T-cell (primary cell): ENCODE results near the gene SOD1. TPM values are rescaled to one million over a fixed set of nuclear protein-coding genes. Genes with fewer than 3 reads are reported as not detected.

Experiments
- ATAC-seq, 4 experiments: fragments of 200-7000 bp in 3 of 4; fragments of 150-1000 bp in 1 of 4; cut with Tn5 transposase; replicated peaks in 1 of 4; 1 replicate in 3 of 4; 2 replicates in 1 of 4; pipeline ENCODE4 v1.10.0; 2021; ENCODE audit warnings: moderate library complexity in 3 of 4, mild to moderate bottlenecking in 2 of 4, moderate number of reproducible peaks in 1 of 4
- CTCF ChIA-PET, 2 donors: fragments of 300-600 bp; sonication (Branson Sonifier 250); formaldehyde crosslinking; loops; one replicate each; lab custom pipeline; 2022; ENCODE audit warnings: antibody characterized with exemption in 2 of 2; lab: Charles Lee
- POLR2A ChIA-PET, 2 donors: fragments of 300-600 bp; sonication (Branson Sonifier 250); formaldehyde crosslinking; loops; one replicate each; lab custom pipeline; 2022; ENCODE audit warnings: antibody characterized with exemption in 2 of 2; lab: Charles Lee
- DNase-seq, 35 experiments: peaks; one replicate each; pipeline versions ENCODE4 v3.0.0 to v3.0.0-alpha.2; 2013 to 2023
- H3K27ac ChIP-seq: one replicate; pipeline ENCODE4 v1.5.1; 2013; ENCODE audit warnings: low read length
- H3K27me3 ChIP-seq, 2 experiments: replicated peaks in 1 of 2; 1 replicate in 1 of 2; 2 replicates in 1 of 2; pipeline versions ENCODE4 v1.6.1 to v1.7.0; 2013; ENCODE audit warnings: low read length in 1 of 2, mixed read lengths in 1 of 2; ENCODE audit not compliant: control insufficient read depth in 2 of 2, insufficient read depth in 2 of 2; ENCODE audit errors: extremely low read depth in 1 of 2
- H3K36me3 ChIP-seq, 2 donors: 1 replicate in 1 of 2; 2 replicates in 1 of 2; pipeline versions ENCODE4 v1.6.1 to v1.7.0; 2013; ENCODE audit warnings: low read length in 1 of 2; ENCODE audit not compliant: control insufficient read depth in 2 of 2, insufficient read depth in 1 of 2; ENCODE audit errors: extremely low read depth in 1 of 2
- H3K4me1 ChIP-seq, 2 experiments: 1 replicate in 1 of 2; 2 replicates in 1 of 2; pipeline versions ENCODE4 v1.6.1 to v1.7.0; 2013; ENCODE audit warnings: low read length in 2 of 2, mixed read lengths in 1 of 2; ENCODE audit not compliant: insufficient read depth in 2 of 2, control insufficient read depth in 1 of 2; ENCODE audit errors: extremely low read depth in 1 of 2
- H3K4me3 ChIP-seq, 2 donors: 1 replicate in 1 of 2; 2 replicates in 1 of 2; pipeline versions ENCODE4 v1.5.1 to v1.7.0; 2013; ENCODE audit warnings: mild to moderate bottlenecking in 2 of 2, low read length in 1 of 2, moderate library complexity in 1 of 2; ENCODE audit not compliant: control insufficient read depth in 1 of 2; ENCODE audit errors: extremely low read depth in 1 of 2
- H3K9me3 ChIP-seq: 2 replicates; pipeline ENCODE4 v1.7.0; 2013
- H3K27ac Mint-ChIP-seq, 2 donors: one replicate each; pipeline ENCODE4 v1.8.0; 2020 to 2021; ENCODE audit warnings: mild to moderate bottlenecking in 2 of 2, mixed read lengths in 2 of 2
- H3K27me3 Mint-ChIP-seq, 2 donors: one replicate each; pipeline ENCODE4 v1.8.0; 2021 to 2022; ENCODE audit warnings: mixed read lengths in 2 of 2
- H3K36me3 Mint-ChIP-seq: one replicate; pipeline ENCODE4 v1.8.0; 2021; ENCODE audit warnings: mixed read lengths
- H3K4me1 Mint-ChIP-seq, 3 donors: one replicate each; pipeline ENCODE4 v1.8.0; 2020 to 2022; ENCODE audit warnings: mixed read lengths in 3 of 3, mild to moderate bottlenecking in 1 of 3
- H3K4me3 Mint-ChIP-seq, 3 donors: one replicate each; pipeline ENCODE4 v1.8.0; 2020 to 2022; ENCODE audit warnings: mild to moderate bottlenecking in 3 of 3, mixed read lengths in 3 of 3, moderate library complexity in 3 of 3
- H3K9me3 Mint-ChIP-seq, 3 donors: one replicate each; pipeline ENCODE4 v1.8.0; 2020 to 2022; ENCODE audit warnings: mixed read lengths in 3 of 3
- WGBS: methylation state at CpG from one replicate; pipeline ENCODE4 v1.1.5; 2013; ENCODE audit warnings: missing lambda C conversion rate; ENCODE audit not compliant: insufficient coverage; 5-methylcytosine and 5-hydroxymethylcytosine counted together
- total RNA-seq, 35 experiments: library from RNA in 6 of 35; stranded (reverse) in 6 of 35; fragments of 120-200 nt in 1 of 35; gene quantifications; one replicate each; pipeline versions ENCODE4 v1.2.1 to v1.2.4 and lab custom pipeline; 2013 to 2026

Gene SOD1
- total RNA-seq, 5 donors from 2014 or later (not counting 1 experiment from before 2014, with no cell fraction given): 143 to 167 (median 152) TPM

DNA sequence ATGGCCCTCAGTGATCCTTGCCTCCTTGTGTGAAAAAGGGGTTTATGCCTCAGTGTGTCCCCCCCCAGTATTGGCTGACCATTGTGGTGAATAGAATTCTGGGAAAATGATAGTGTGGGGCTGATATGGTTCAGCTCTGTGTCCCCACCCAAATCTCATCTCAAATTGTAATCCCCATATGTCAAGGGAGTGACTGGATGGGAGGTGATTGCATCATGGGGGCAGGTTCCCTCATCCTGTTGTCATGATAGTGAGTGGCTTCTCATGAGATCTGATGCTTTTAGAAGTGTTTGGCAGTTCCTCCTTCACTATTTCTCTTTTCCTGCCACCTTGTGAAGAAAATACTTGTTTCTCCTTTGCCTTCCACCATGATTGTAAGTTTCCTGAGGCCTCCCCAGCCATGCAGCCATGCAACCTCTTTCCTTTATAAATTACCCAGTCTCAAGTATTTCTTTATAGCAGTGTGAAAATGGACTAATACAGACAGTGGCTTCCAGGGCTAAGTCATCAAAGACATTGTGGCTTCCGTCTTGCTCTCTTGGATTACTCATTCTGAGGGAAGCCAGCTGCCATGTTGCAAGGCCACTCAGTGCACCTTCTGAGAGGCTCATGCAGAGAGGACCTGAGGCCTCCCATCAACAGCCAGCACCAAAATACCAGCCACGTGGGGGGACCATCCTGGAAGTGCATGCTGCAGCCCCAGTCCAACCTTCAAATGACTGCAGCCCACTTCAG, 40.6 kb upstream of the SOD1 start:
- ChIA-PET CTCF (interaction anchor here in 1 of 2 donors (0.7 kb wide), 1 partner anchor 361 kb away, joined by 8 read pairs; no protein-coding TSS in a partner anchor), POLR2A (no interaction called here)
- H3K9me3 ChIP-seq: no peaks in the 10 kb centered on the region
- H3K36me3 ChIP-seq: no peaks in the 10 kb centered on the region
- no peak overlapping the region for H3K4me3 Mint-ChIP-seq
- no peak overlapping the region for H3K27ac Mint-ChIP-seq
- peaks cover 0 to 4% (median 0%) of the 10 kb centered on the region in 3 donors for H3K9me3 Mint-ChIP-seq
- no peak overlapping the region for H3K4me3 ChIP-seq
- H3K4me1 Mint-ChIP-seq: peaks cover 7 to 9% (median 9%) of the 10 kb centered on the region in 3 donors
- H3K36me3 Mint-ChIP-seq: no peaks in the 10 kb centered on the region
- no peak overlapping the region for H3K27ac ChIP-seq
- H3K27me3 ChIP-seq: no peaks in the 10 kb centered on the region
- no peak for DNase-seq
- H3K4me1 ChIP-seq: peaks cover 3 to 7% of the 10 kb centered on the region in 2 experiments
- 63% methylated on average over 1 of the region's 2 CpGs for WGBS
- ATAC-seq: no peak
- peaks cover 0 to 3% of the 10 kb centered on the region in 2 donors for H3K27me3 Mint-ChIP-seq

DNA sequence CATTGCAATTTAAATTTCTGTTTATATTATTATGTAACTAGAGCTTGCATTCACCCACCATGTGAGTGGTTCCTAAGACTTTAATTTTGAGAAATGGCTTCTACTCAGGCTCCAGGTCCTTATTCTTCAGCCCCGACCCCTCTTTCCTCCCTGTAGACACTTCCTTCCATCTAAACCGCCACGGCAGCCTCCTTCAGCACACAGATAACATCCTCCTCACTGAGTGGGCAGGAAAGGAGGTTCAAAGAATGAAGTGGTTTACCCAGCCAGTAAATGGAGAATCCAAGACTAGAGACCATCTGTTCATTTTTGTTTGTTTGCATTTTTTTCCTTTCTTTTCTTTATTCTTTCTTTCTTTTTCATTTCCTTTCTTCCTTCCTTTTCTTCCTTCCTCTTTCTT, 37.1 kb upstream of the SOD1 start:
- WGBS: no CpG with 5 or more reads among the region's 3 CpGs
- ChIA-PET CTCF (interaction anchor here in 1 of 2 donors (0.6 kb wide), 1 partner anchor 31 kb away, joined by 3 read pairs; no protein-coding TSS in a partner anchor), POLR2A (no interaction called here)
- Histone ChIP-seq H3K4me3 (no peak overlapping the region), H3K9me3 (no peaks in the 10 kb centered on the region), H3K36me3 (no peaks in the 10 kb centered on the region), H3K27me3 (peaks cover 0 to 4% of the 10 kb centered on the region in 2 experiments), H3K4me1 (peaks cover 3 to 7% of the 10 kb centered on the region in 2 experiments), H3K27ac (no peak overlapping the region)
- DNase-seq (no peak), ATAC-seq (peak in 2 of 4 experiments; percentile 49 to 56)
- Mint-ChIP-seq H3K9me3 (peaks cover 0 to 4% (median 0%) of the 10 kb centered on the region in 3 donors), H3K36me3 (no peaks in the 10 kb centered on the region), H3K27me3 (peaks cover 0 to 3% of the 10 kb centered on the region in 2 donors), H3K27ac (no peak overlapping the region), H3K4me1 (peaks cover 7 to 9% (median 9%) of the 10 kb centered on the region in 3 donors), H3K4me3 (no peak overlapping the region)

DNA sequence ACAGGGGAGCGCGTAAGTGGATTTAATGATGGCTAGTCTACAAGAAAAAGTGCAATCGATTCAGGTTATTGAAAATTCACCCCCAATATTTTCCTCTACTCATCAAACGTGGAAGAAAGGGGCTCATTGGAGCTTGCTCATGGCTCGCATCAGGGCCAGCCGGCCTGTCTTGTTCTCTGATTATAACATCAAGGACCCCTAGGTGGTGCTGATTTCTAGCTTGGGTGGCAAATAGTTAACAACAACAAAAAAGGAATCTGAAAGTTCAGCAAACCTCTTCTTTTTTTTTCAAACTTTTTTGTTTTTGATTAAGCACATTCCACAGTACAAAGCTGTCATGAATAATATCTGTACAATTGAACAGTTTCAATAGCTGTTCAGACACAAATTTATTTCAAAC, 35.8 kb upstream of the SOD1 start:
- peaks cover 0 to 3% of the 10 kb centered on the region in 2 donors for H3K27me3 Mint-ChIP-seq
- H3K9me3 Mint-ChIP-seq: peaks cover 0 to 4% (median 0%) of the 10 kb centered on the region in 3 donors
- no peaks in the 10 kb centered on the region for H3K36me3 Mint-ChIP-seq
- no CpG with 5 or more reads among the region's 6 CpGs for WGBS
- no peak for ATAC-seq
- H3K4me3 Mint-ChIP-seq: no peak overlapping the region
- Histone ChIP-seq H3K27me3 (peaks cover 0 to 4% of the 10 kb centered on the region in 2 experiments), H3K27ac (no peak overlapping the region), H3K36me3 (no peaks in the 10 kb centered on the region), H3K9me3 (no peaks in the 10 kb centered on the region), H3K4me3 (no peak overlapping the region), H3K4me1 (peaks cover 3 to 7% of the 10 kb centered on the region in 2 experiments)
- ChIA-PET CTCF (no interaction called here), POLR2A (interaction anchor here in 1 of 2 donors (0.5 kb wide), 1 partner anchor 65 kb away, joined by 3 read pairs; no protein-coding TSS in a partner anchor)
- DNase-seq: no peak
- H3K4me1 Mint-ChIP-seq: peaks cover 7 to 9% (median 9%) of the 10 kb centered on the region in 3 donors
- H3K27ac Mint-ChIP-seq: no peak overlapping the region

DNA sequence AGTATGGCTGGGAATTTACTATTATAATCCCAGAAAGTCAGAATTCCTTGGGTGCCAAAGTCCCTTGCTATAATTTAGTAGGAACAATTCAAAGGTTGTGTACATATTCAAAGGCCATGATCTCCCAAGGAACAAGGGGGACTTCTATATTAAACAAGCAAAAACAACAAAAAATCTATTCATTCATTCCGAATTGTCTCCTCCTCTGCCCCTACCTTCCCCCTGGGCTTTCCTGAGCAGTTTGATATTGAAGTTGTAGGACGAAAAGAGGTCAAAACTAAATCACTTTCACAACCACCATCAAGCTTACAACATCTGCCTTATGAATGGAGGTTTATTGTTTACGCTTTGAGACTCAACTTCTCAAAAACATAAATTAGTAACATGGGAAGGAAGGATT, 35.3 kb upstream of the SOD1 start:
- Mint-ChIP-seq H3K27ac (no peak overlapping the region), H3K4me3 (no peak overlapping the region), H3K9me3 (peaks cover 0 to under 1% (median 0%) of the 10 kb centered on the region in 3 donors), H3K36me3 (no peaks in the 10 kb centered on the region), H3K27me3 (peaks cover 0 to 3% of the 10 kb centered on the region in 2 donors), H3K4me1 (peaks cover 7 to 9% (median 9%) of the 10 kb centered on the region in 3 donors)
- Histone ChIP-seq H3K27ac (no peak overlapping the region), H3K4me1 (peaks cover 3 to 7% of the 10 kb centered on the region in 2 experiments), H3K4me3 (no peak overlapping the region), H3K9me3 (no peaks in the 10 kb centered on the region), H3K27me3 (peaks cover 0 to 4% of the 10 kb centered on the region in 2 experiments), H3K36me3 (no peaks in the 10 kb centered on the region)
- ChIA-PET CTCF (no interaction called here), POLR2A (interaction anchor here in 1 of 2 donors (0.5 kb wide), 1 partner anchor 65 kb away, joined by 3 read pairs; no protein-coding TSS in a partner anchor)
- WGBS: no CpG with 5 or more reads among the region's 3 CpGs
- DNase-seq (no peak), ATAC-seq (no peak)

DNA sequence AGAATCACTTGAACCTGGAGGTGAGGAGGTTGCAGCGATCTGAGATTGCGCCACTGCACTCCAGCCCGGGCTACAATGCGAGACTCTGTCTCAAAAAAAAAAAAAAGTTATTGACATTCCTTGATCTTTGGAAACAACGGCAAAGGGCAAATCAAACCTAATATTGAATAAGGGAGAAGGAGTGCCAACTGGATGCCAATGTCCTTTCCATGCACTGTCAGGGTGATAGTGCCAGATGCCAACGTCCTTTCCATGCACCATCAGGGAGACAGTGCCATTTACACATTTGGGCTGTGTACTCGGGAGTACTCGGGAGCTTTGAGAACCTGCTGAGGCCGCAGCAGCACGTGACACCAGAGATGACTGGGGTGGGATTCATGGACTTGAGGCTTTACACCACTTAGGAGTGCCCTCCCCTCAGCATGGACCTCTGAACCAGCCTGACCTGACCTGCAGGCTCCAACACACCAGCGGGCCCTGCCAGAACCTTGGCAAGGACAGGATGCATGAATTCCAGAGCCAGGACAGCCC, 34.5 kb upstream of the SOD1 start:
- Mint-ChIP-seq H3K9me3 (no peaks in the 10 kb centered on the region), H3K4me1 (peaks cover 7 to 9% (median 9%) of the 10 kb centered on the region in 3 donors), H3K27me3 (peaks cover 0 to 3% of the 10 kb centered on the region in 2 donors), H3K27ac (no peak overlapping the region), H3K36me3 (no peaks in the 10 kb centered on the region), H3K4me3 (no peak overlapping the region)
- Histone ChIP-seq H3K27ac (no peak overlapping the region), H3K4me3 (no peak overlapping the region), H3K36me3 (no peaks in the 10 kb centered on the region), H3K4me1 (peaks cover 3 to 7% of the 10 kb centered on the region in 2 experiments), H3K9me3 (no peaks in the 10 kb centered on the region), H3K27me3 (peaks cover 0 to 4% of the 10 kb centered on the region in 2 experiments)
- CTCF ChIA-PET: no interaction called here
- DNase-seq: no peak
- 95% methylated on average over 3 of the region's 11 CpGs for WGBS
- POLR2A ChIA-PET: no interaction called here
- ATAC-seq: no peak

DNA sequence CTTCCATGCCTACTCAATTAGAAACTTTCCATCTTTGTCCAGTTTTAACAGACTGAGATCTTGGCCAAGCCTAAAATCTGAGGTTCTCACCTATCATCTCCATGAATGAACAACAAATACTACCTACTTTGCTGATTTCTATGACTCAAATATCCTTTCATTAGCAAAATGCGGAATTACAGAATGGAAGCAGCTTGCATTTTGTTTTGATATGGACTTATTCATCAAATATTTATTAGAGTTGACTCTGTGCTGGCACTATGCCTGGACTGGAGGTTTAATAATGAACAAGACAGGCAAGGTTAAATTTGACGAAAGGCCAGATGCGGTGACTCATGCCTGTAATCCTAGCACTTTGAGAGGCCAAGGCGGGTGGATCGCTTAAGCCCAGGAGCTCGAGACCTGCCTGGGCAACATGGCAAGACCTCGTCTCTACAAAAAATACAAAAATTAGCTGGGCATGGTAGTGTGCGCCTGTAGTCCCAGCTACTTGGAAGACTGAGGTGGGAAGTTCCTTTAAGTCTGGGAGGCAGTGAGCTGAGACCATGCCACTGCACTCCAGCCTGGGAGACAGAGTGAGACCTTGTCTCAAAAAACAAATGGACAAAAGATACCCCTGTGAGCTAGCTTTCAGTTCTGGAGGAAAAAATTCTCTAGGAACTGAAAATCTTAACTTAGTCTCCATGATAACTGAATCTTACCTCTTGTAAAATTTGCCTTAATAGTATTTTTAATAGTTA, 29.4 kb upstream of the SOD1 start:
- DNase-seq (no peak), ATAC-seq (no peak)
- H3K4me1 ChIP-seq: no peaks in the 10 kb centered on the region
- WGBS: 93% methylated on average over 6 of the region's 8 CpGs
- Mint-ChIP-seq H3K36me3 (peaks cover 3% of the 10 kb centered on the region), H3K27me3 (no peaks in the 10 kb centered on the region), H3K4me3 (no peak overlapping the region), H3K9me3 (no peaks in the 10 kb centered on the region), H3K4me1 (no peaks in the 10 kb centered on the region), H3K27ac (no peak overlapping the region)
- ChIA-PET CTCF (no interaction called here), POLR2A (no interaction called here)
- H3K36me3 ChIP-seq: no peaks in the 10 kb centered on the region
- H3K4me3 ChIP-seq: no peak overlapping the region
- H3K27me3 ChIP-seq: peaks cover 0 to 2% of the 10 kb centered on the region in 2 experiments
- H3K9me3 ChIP-seq: no peaks in the 10 kb centered on the region
- no peak overlapping the region for H3K27ac ChIP-seq
